ENCODE data around the gene SLC38A11. TPM values are rescaled to one million over a fixed set of nuclear protein-coding genes. Genes with fewer than 3 reads are reported as not detected.
"Not testable (repeated sequence)": the region's sequence is repeated elsewhere in the genome, so short reads cannot be mapped to it uniquely, and the experiment has no call there.

Gene SLC38A11
- total RNA-seq, 1 donor from 2014 or later, result not detected

- DNase-seq (ENCODE audit: extremely low spot score, unreplicated experiment), result no peak
- TF ChIP-seq CTCF (IDR thresholded peaks at IDR 0.05), result peak; percentile 63
These were observed 37.5 kb upstream of the SLC38A11 start for GRCh38 chr2:164992818-164993217.

GRCh38 chr2:164992093-164992454 lies 36.7 kb upstream of the SLC38A11 start:
- peaks cover 22% of the 10 kb centered on the region for H3K4me1 Mint-ChIP-seq (ENCODE audit: unreplicated experiment)
- DNase-seq (ENCODE audit: extremely low spot score, unreplicated experiment); H3K9me3 Mint-ChIP-seq (ENCODE audit: unreplicated experiment); H3K4me3 Mint-ChIP-seq (ENCODE audit: unreplicated experiment); H3K36me3 Mint-ChIP-seq (ENCODE audit: unreplicated experiment); H3K27ac Mint-ChIP-seq (ENCODE audit: unreplicated experiment); H3K27me3 Mint-ChIP-seq (ENCODE audit: unreplicated experiment): not testable (repeated sequence)

More at GRCh38 chr2:164992818-164993217, 37.5 kb upstream of the SLC38A11 start:
- Mint-ChIP-seq H3K9me3 (ENCODE audit: unreplicated experiment) (no peaks in the 10 kb centered on the region), H3K36me3 (ENCODE audit: unreplicated experiment) (no peaks in the 10 kb centered on the region), H3K27me3 (ENCODE audit: unreplicated experiment) (no peaks in the 10 kb centered on the region), H3K4me1 (ENCODE audit: unreplicated experiment) (peaks cover 22% of the 10 kb centered on the region), H3K27ac (ENCODE audit: unreplicated experiment) (no peak overlapping the region), H3K4me3 (ENCODE audit: unreplicated experiment) (no peak overlapping the region)

- DNase-seq (ENCODE audit: extremely low spot score, unreplicated experiment); H3K36me3 Mint-ChIP-seq (ENCODE audit: unreplicated experiment); H3K27me3 Mint-ChIP-seq (ENCODE audit: unreplicated experiment); H3K9me3 Mint-ChIP-seq (ENCODE audit: unreplicated experiment); H3K4me3 Mint-ChIP-seq (ENCODE audit: unreplicated experiment): not testable (repeated sequence)
- peaks cover 22% of the 10 kb centered on the region for H3K4me1 Mint-ChIP-seq (ENCODE audit: unreplicated experiment)
- H3K27ac Mint-ChIP-seq (ENCODE audit: unreplicated experiment), result peak overlapping the region; percentile 72
These were observed 36.2 kb upstream of the SLC38A11 start for GRCh38 chr2:164991361-164992092.

- not testable (repeated sequence) for H3K27me3 Mint-ChIP-seq (ENCODE audit: unreplicated experiment)
These were observed 35.6 kb upstream of the SLC38A11 start for GRCh38 chr2:164990953-164991352.

GRCh38 chr2:164988805-164989204 lies 33.5 kb upstream of the SLC38A11 start:
- peaks cover 31% of the 10 kb centered on the region for H3K4me1 Mint-ChIP-seq (ENCODE audit: unreplicated experiment)
- DNase-seq (ENCODE audit: extremely low spot score, unreplicated experiment); H3K36me3 Mint-ChIP-seq (ENCODE audit: unreplicated experiment); H3K27me3 Mint-ChIP-seq (ENCODE audit: unreplicated experiment); H3K27ac Mint-ChIP-seq (ENCODE audit: unreplicated experiment); H3K9me3 Mint-ChIP-seq (ENCODE audit: unreplicated experiment); H3K4me3 Mint-ChIP-seq (ENCODE audit: unreplicated experiment): not testable (repeated sequence)

More at GRCh38 chr2:164990953-164991352, 35.6 kb upstream of the SLC38A11 start:
- H3K4me3 Mint-ChIP-seq (ENCODE audit: unreplicated experiment); DNase-seq (ENCODE audit: extremely low spot score, unreplicated experiment); H3K9me3 Mint-ChIP-seq (ENCODE audit: unreplicated experiment); H3K36me3 Mint-ChIP-seq (ENCODE audit: unreplicated experiment): not testable (repeated sequence)
- peaks cover 22% of the 10 kb centered on the region for H3K4me1 Mint-ChIP-seq (ENCODE audit: unreplicated experiment)
- peak overlapping the region; percentile 72 for H3K27ac Mint-ChIP-seq (ENCODE audit: unreplicated experiment)

- not testable (repeated sequence) for DNase-seq (ENCODE audit: extremely low spot score, unreplicated experiment); H3K4me3 Mint-ChIP-seq (ENCODE audit: unreplicated experiment); H3K27ac Mint-ChIP-seq (ENCODE audit: unreplicated experiment); H3K9me3 Mint-ChIP-seq (ENCODE audit: unreplicated experiment); H3K36me3 Mint-ChIP-seq (ENCODE audit: unreplicated experiment); H3K27me3 Mint-ChIP-seq (ENCODE audit: unreplicated experiment)
- H3K4me1 Mint-ChIP-seq (ENCODE audit: unreplicated experiment), result peaks cover 28% of the 10 kb centered on the region
These were observed 30.7 kb upstream of the SLC38A11 start for GRCh38 chr2:164986027-164986426.

GRCh38 chr2:164984428-164984827 lies 29.1 kb upstream of the SLC38A11 start:
- TF ChIP-seq CTCF (IDR thresholded peaks at IDR 0.05), result no peak
- Mint-ChIP-seq H3K4me3 (ENCODE audit: unreplicated experiment) (no peak overlapping the region), H3K4me1 (ENCODE audit: unreplicated experiment) (peaks cover 31% of the 10 kb centered on the region), H3K27ac (ENCODE audit: unreplicated experiment) (no peak overlapping the region), H3K36me3 (ENCODE audit: unreplicated experiment) (no peaks in the 10 kb centered on the region), H3K9me3 (ENCODE audit: unreplicated experiment) (no peaks in the 10 kb centered on the region), H3K27me3 (ENCODE audit: unreplicated experiment) (no peaks in the 10 kb centered on the region)
- no peak for DNase-seq (ENCODE audit: extremely low spot score, unreplicated experiment)
